K562 (cell line): Measurements from ENCODE around the gene KLK11. TPM values are rescaled to one million over a fixed set of nuclear protein-coding genes. Genes with fewer than 3 reads are reported as not detected.
A peak's percentile ranks its signal among the peaks of the same experiment; 100 is the strongest.

Source experiments
- CBFB ChIP-seq: sonication (generic); formaldehyde crosslinking; IDR thresholded peaks from 2 replicates; pipeline ENCODE4 v1.4.0; 2020; ENCODE audit warnings: mild to moderate bottlenecking, missing genetic modification reagents
- CHAMP1 ChIP-seq: fragments of 450-650 bp; IDR thresholded peaks from 2 replicates; pipeline ENCODE4 v1.6.1; 2016; ENCODE audit warnings: mild to moderate bottlenecking
- CHD1 ChIP-seq: fragments of 200-600 bp; sonication (generic); IDR thresholded peaks from one replicate; pipeline ENCODE4 v1.6.1; 2012; ENCODE audit warnings: mild to moderate bottlenecking, moderate library complexity, low read length, inconsistent platforms
- CTBP1 ChIP-seq: fragments of 450-650 bp; IDR thresholded peaks from 2 replicates; pipeline ENCODE4 v1.6.1; 2016; ENCODE audit warnings: borderline replicate concordance
- DACH1 ChIP-seq: fragments of 450-650 bp; IDR thresholded peaks from 2 replicates; pipeline ENCODE4 v1.6.1; 2018; ENCODE audit not compliant: partially characterized antibody
- FIP1L1 ChIP-seq: fragments of 200-400 bp; formaldehyde crosslinking; IDR thresholded peaks from 2 replicates; pipeline ENCODE4 v1.6.1; 2018; ENCODE audit warnings: mild to moderate bottlenecking, low read depth, low read length; ENCODE audit not compliant: poor library complexity, severe bottlenecking
- HSF4 ChIP-seq: fragments of 250-450 bp; sonication (Bioruptor Pico); IDR thresholded peaks from 2 replicates; pipeline ENCODE4 v2.1.2; 2022; ENCODE audit warnings: mild to moderate bottlenecking, moderate library complexity, borderline replicate concordance
- KLF13 ChIP-seq: fragments of 450-650 bp; IDR thresholded peaks from 2 replicates; pipeline ENCODE4 v1.6.1; 2016; ENCODE audit warnings: missing genetic modification characterization, low read depth, mild to moderate bottlenecking, missing compliant biosample characterization, moderate library complexity, borderline replicate concordance
- MAFK ChIP-seq: IDR thresholded peaks from 2 replicates; pipeline ENCODE4 v1.6.1; 2011; ENCODE audit warnings: low read length, improper control_type of control experiment
- MAX ChIP-seq: sonication (generic); formaldehyde crosslinking; IDR thresholded peaks from 2 replicates; pipeline ENCODE4 v1.9.0; 2022; ENCODE audit warnings: mild to moderate bottlenecking, missing genetic modification reagents
- MXD1 ChIP-seq: fragments of 250-450 bp; sonication (Bioruptor Pico); IDR thresholded peaks from 2 replicates; pipeline ENCODE4 v1.8.0; 2021; ENCODE audit warnings: borderline replicate concordance, mild to moderate bottlenecking, moderate library complexity; ENCODE audit not compliant: poor library complexity, severe bottlenecking
- MYC ChIP-seq, 2 experiments: fragments of 250-450 bp in 1 of 2; sonication (Bioruptor Pico) in 1 of 2; IDR thresholded peaks; 2 replicates each; pipeline versions ENCODE4 v1.5.1 to v1.6.1; 2012 to 2021; ENCODE audit warnings: low read depth in 2 of 2, borderline replicate concordance in 1 of 2, improper control_type of control experiment in 1 of 2, low read length in 1 of 2, mild to moderate bottlenecking in 1 of 2, moderate library complexity in 1 of 2
- NFE2 ChIP-seq: IDR thresholded peaks from 2 replicates; pipeline ENCODE4 v1.6.1; 2014; ENCODE audit warnings: antibody characterized with exemption, low read depth
- OTX1 ChIP-seq: fragments of 450-650 bp; formaldehyde crosslinking; IDR thresholded peaks from 2 replicates; pipeline ENCODE4 v1.4.0; 2022; ENCODE audit warnings: mild to moderate bottlenecking
- SETDB1 ChIP-seq: IDR thresholded peaks from one replicate; pipeline ENCODE4 v1.6.1; 2012; ENCODE audit warnings: low read length, control low read depth, inconsistent platforms
- STAG1 ChIP-seq: sonication (generic); formaldehyde crosslinking; IDR thresholded peaks from 2 replicates; pipeline ENCODE4 v1.5.0; 2020; ENCODE audit warnings: missing genetic modification reagents, borderline replicate concordance
- TEAD1 ChIP-seq, 2 experiments: fragments of 450-650 bp in 1 of 2; sonication (generic) in 1 of 2; formaldehyde crosslinking; IDR thresholded peaks; 2 replicates each; pipeline versions ENCODE4 v1.4.0 to v1.8.0; 2020 to 2022; ENCODE audit warnings: mild to moderate bottlenecking in 2 of 2, missing genetic modification reagents in 1 of 2
- TFAP4 ChIP-seq: sonication (generic); formaldehyde crosslinking; IDR thresholded peaks from 2 replicates; pipeline ENCODE4 v1.8.0; 2022; ENCODE audit warnings: missing genetic modification reagents, mild to moderate bottlenecking, moderate library complexity, borderline replicate concordance
- XRCC3 ChIP-seq: fragments of 450-650 bp; IDR thresholded peaks from 2 replicates; pipeline ENCODE4 v1.6.1; 2017; ENCODE audit warnings: mild to moderate bottlenecking, moderate library complexity
- ZKSCAN1 ChIP-seq: fragments of 150-350 bp; IDR thresholded peaks from 2 replicates; pipeline ENCODE4 v1.6.1; 2016; ENCODE audit warnings: low read depth, low read length
- ZNF133 ChIP-seq: fragments of 250-450 bp; sonication (Bioruptor Pico); IDR thresholded peaks from 2 replicates; pipeline ENCODE4 v1.4.0; 2020; ENCODE audit warnings: mild to moderate bottlenecking
- ZNF512 ChIP-seq: IDR thresholded peaks from 2 replicates; pipeline ENCODE4 v1.6.1; 2016; ENCODE audit warnings: missing genetic modification characterization, missing compliant biosample characterization
- polyA plus RNA-seq, 8 experiments: library from polyadenylated mRNA; depleted of rRNA in 4 of 8; stranded (reverse) in 5 of 8; unstranded in 3 of 8; fragments of >200 nt; fragmentation: Nextera tagmentation in 2 of 8; fragmentation: Illumina TruSeq in 1 of 8; extraction: Ambion mirVana in 2 of 8; extraction: Trizol in 1 of 8; gene quantifications; 2 replicates each; pipeline versions ENCODE4 v1.2.1 to v1.2.3, GENCODE V29; 2011 to 2014; ENCODE audit warnings: inconsistent platforms in 1 of 8, missing spikeins in 1 of 8
- total RNA-seq, 7 experiments: library from RNA; depleted of rRNA in 6 of 7; stranded (reverse); fragments of >200 nt in 6 of 7; fragmentation: Illumina TruSeq in 2 of 7; extraction: Trizol in 2 of 7; gene quantifications; 2 replicates each; pipeline versions ENCODE4 v1.2.1 to v1.2.3, GENCODE V29; 2011 to 2021; ENCODE audit warnings: low replicate concordance in 1 of 7

The KLK11 gene
- total and polyA plus RNA-seq, 9 of the 15 experiments (the other 6 are each of a cell fraction or from before 2014, with no cell fraction given) = not detected

GRCh38 chr19:51016798-51017683, 9.4 kb downstream of the KLK11 start (continued):
- TF ChIP-seq MXD1 (CRISPR knock-in tag) (no peak), ZNF512 (tag) (no peak), CTBP1 (peak; percentile 26; the same call in 1 of the 2 replicates), FIP1L1 (no peak), KLF13 (tag) (no peak), MAX (CRISPR knock-in tag) (no peak), MYC (IDR thresholded peaks at IDR 0.05; ENCODE audit: low read depth, low read length) (no peak), MYC (CRISPR knock-in tag; IDR thresholded peaks at IDR 0.05; ENCODE audit: borderline replicate concordance, low read depth) (no peak), CHAMP1 (no peak), XRCC3 (no peak), SETDB1 (no peak), STAG1 (CRISPR knock-in tag) (peak; percentile 73; the same call in 1 of the 2 replicates), TEAD1 (CRISPR knock-in tag; IDR thresholded peaks at IDR 0.05) (0 out of 4 replicates have a peak, but pooled peaks of 1 of the 2 experiments have one; percentile 32), ZNF133 (CRISPR knock-in tag) (peak; percentile 68; the same call in 1 of the 2 replicates), NFE2 (no peak), CBFB (CRISPR knock-in tag) (no peak), DACH1 (peak; percentile 14), HSF4 (no peak), TFAP4 (peak; percentile 54; the same call in 1 of the 2 replicates), MAFK (no peak), CHD1 (no peak), ZKSCAN1 (no peak), OTX1 (CRISPR knock-in tag) (no peak)
